HepG2 (cell line): ENCODE results near the gene MED28. TPM values are rescaled to one million over a fixed set of nuclear protein-coding genes. Genes with fewer than 3 reads are reported as not detected.

Source experiments
- ATF3 ChIP-seq: sonication (generic); formaldehyde crosslinking; IDR thresholded peaks from 2 replicates; pipeline ENCODE4 v1.4.0; 2020; ENCODE audit warnings: missing genetic modification reagents
- CENPBD1 ChIP-seq: sonication (generic); formaldehyde crosslinking; IDR thresholded peaks from 2 replicates; pipeline ENCODE4 v1.8.0; 2022; ENCODE audit warnings: missing genetic modification reagents, low read depth, mild to moderate bottlenecking, borderline replicate concordance
- HDAC2 ChIP-seq: sonication (generic); formaldehyde crosslinking; IDR thresholded peaks from 2 replicates; pipeline ENCODE4 v1.4.0; 2020; ENCODE audit warnings: missing genetic modification reagents
- MAF1 ChIP-seq: sonication (generic); formaldehyde crosslinking; IDR thresholded peaks from 2 replicates; pipeline ENCODE4 v1.5.0; 2020; ENCODE audit warnings: missing genetic modification reagents, borderline replicate concordance
- POLR2G ChIP-seq: fragments of 200-400 bp; formaldehyde crosslinking; IDR thresholded peaks from 2 replicates; pipeline ENCODE4 v1.6.1; 2018; ENCODE audit warnings: mild to moderate bottlenecking, low read depth, low read length, moderate library complexity
- RAD51 ChIP-seq: fragments of 450-650 bp; IDR thresholded peaks from 2 replicates; pipeline ENCODE4 v1.6.1; 2016; ENCODE audit warnings: borderline replicate concordance
- REXO4 ChIP-seq: sonication (generic); formaldehyde crosslinking; IDR thresholded peaks from 2 replicates; pipeline ENCODE4 v1.8.0; 2022; ENCODE audit warnings: missing genetic modification reagents, mild to moderate bottlenecking, borderline replicate concordance
- THAP8 ChIP-seq: sonication (generic); formaldehyde crosslinking; IDR thresholded peaks from 2 replicates; pipeline ENCODE4 v1.5.1; 2020; ENCODE audit warnings: missing genetic modification reagents, mild to moderate bottlenecking, borderline replicate concordance
- ZMAT5 ChIP-seq: sonication (generic); formaldehyde crosslinking; IDR thresholded peaks from 2 replicates; pipeline ENCODE4 v1.5.0; 2020; ENCODE audit warnings: mild to moderate bottlenecking, low read depth, missing genetic modification reagents, borderline replicate concordance
- ZNF142 ChIP-seq: sonication (generic); formaldehyde crosslinking; IDR thresholded peaks from 2 replicates; pipeline ENCODE4 v1.4.0; 2020; ENCODE audit warnings: missing genetic modification reagents
- ZNF234 ChIP-seq: sonication (generic); formaldehyde crosslinking; conservative IDR thresholded peaks from 2 replicates; pipeline ENCODE4 v1.5.1; 2020; ENCODE audit warnings: mild to moderate bottlenecking, missing genetic modification reagents
- ZNF512 ChIP-seq: sonication (generic); formaldehyde crosslinking; IDR thresholded peaks from 2 replicates; pipeline ENCODE4 v1.4.0; 2020; ENCODE audit warnings: mild to moderate bottlenecking, missing genetic modification reagents
- ZNF687 ChIP-seq: sonication (generic); formaldehyde crosslinking; IDR thresholded peaks from 2 replicates; pipeline ENCODE4 v1.5.1; 2020; ENCODE audit warnings: mild to moderate bottlenecking, missing genetic modification reagents, moderate library complexity
- polyA plus RNA-seq, 8 experiments: library from polyadenylated mRNA; depleted of rRNA in 3 of 8; stranded (reverse) in 7 of 8; unstranded in 1 of 8; fragments of >200 nt; fragmentation: Illumina TruSeq in 4 of 8; extraction: Trizol in 4 of 8; gene quantifications; 2 replicates each; pipeline versions ENCODE4 v1.2.1 to v1.2.3, GENCODE V29; 2011 to 2016; ENCODE audit warnings: low read depth in 4 of 8, missing spikeins in 1 of 8, mixed read lengths in 1 of 8; ENCODE audit not compliant: insufficient read depth in 1 of 8
- total RNA-seq, 5 experiments: library from RNA; depleted of rRNA; stranded (reverse); fragments of >200 nt; fragmentation: Illumina TruSeq; extraction: Trizol; gene quantifications; 2 replicates each; pipeline ENCODE4 v1.2.3, GENCODE V29; 2016; ENCODE audit warnings: low read depth in 1 of 5

MED28 gene
- total and polyA plus RNA-seq, 2 of the 13 experiments (the other 11 are each of a cell fraction or from before 2014, with no cell fraction given), result 41.3 to 65.7 TPM

- TF ChIP-seq ZNF687 (CRISPR knock-in tag), result peak; percentile 53
- TF ChIP-seq ZNF142 (CRISPR knock-in tag), result no peak
- no peak for TF ChIP-seq ZMAT5
- no peak for TF ChIP-seq MAF1
- TF ChIP-seq ZNF512 (CRISPR knock-in tag), result no peak
- peak; percentile 59 for TF ChIP-seq POLR2G
- TF ChIP-seq ZNF234 (CRISPR knock-in tag), result no peak
- no peak for TF ChIP-seq RAD51
- TF ChIP-seq CENPBD1 (CRISPR knock-in tag), result no peak
- no peak for TF ChIP-seq HDAC2 (CRISPR knock-in tag)
- no peak for TF ChIP-seq ATF3 (CRISPR knock-in tag)
- TF ChIP-seq REXO4 (CRISPR knock-in tag), result no peak
- no peak for TF ChIP-seq THAP8 (CRISPR knock-in tag)
Measured at GRCh38 chr4:17636696-17637622, 22.5 kb downstream of the MED28 start (continued).
